CD14-positive monocyte (primary cell): ENCODE results near the gene LHX3. TPM values are rescaled to one million over a fixed set of nuclear protein-coding genes. Genes with fewer than 3 reads are reported as not detected.

ENCODE experiments used
- DNase-seq, 3 donors: peaks; one replicate each; pipeline ENCODE4 v3.0.0-alpha.2; 2011 to 2022
- H2AFZ ChIP-seq: 2 replicates; pipeline ENCODE4 v1.6.0; 2012; ENCODE audit warnings: mild to moderate bottlenecking, low read depth, low read length, inconsistent platforms; ENCODE audit not compliant: insufficient read depth, poor library complexity, severe bottlenecking
- H3K27ac ChIP-seq, 2 donors: 1 replicate in 1 of 2; 2 replicates in 1 of 2; pipeline ENCODE4 v1.5.1; 2012 to 2013; ENCODE audit warnings: low read length in 2 of 2, control low read depth in 1 of 2, inconsistent platforms in 1 of 2, low read depth in 1 of 2, mild to moderate bottlenecking in 1 of 2
- H3K27me3 ChIP-seq, 2 donors: one replicate each; pipeline versions ENCODE4 v1.6.0 to v1.6.1; 2011 to 2013; ENCODE audit warnings: low read length in 2 of 2; ENCODE audit not compliant: control insufficient read depth in 2 of 2, insufficient read depth in 2 of 2
- H3K36me3 ChIP-seq, 2 donors: replicated peaks in 1 of 2; 1 replicate in 1 of 2; 2 replicates in 1 of 2; pipeline versions ENCODE4 v1.5.1 to v1.6.1; 2012 to 2013; ENCODE audit warnings: low read length in 2 of 2, control low read depth in 1 of 2, inconsistent platforms in 1 of 2, mild to moderate bottlenecking in 1 of 2; ENCODE audit not compliant: insufficient read depth in 2 of 2, control insufficient read depth in 1 of 2
- H3K4me1 ChIP-seq, 2 donors: 1 replicate in 1 of 2; 2 replicates in 1 of 2; pipeline versions ENCODE4 v1.5.1 to v1.6.1; 2012 to 2013; ENCODE audit warnings: low read length in 2 of 2, control low read depth in 1 of 2, inconsistent platforms in 1 of 2, mild to moderate bottlenecking in 1 of 2, moderate library complexity in 1 of 2; ENCODE audit not compliant: insufficient read depth in 2 of 2, control insufficient read depth in 1 of 2
- H3K4me2 ChIP-seq: replicated peaks from 2 replicates; pipeline ENCODE3; 2012; ENCODE audit warnings: low read length, moderate library complexity, mild to moderate bottlenecking; ENCODE audit not compliant: poor library complexity, severe bottlenecking; ENCODE audit errors: extremely low read depth
- H3K4me3 ChIP-seq, 3 experiments: fragments of 200-600 bp in 1 of 3; sonication (generic) in 1 of 3; replicated peaks in 1 of 3; 1 replicate in 2 of 3; 2 replicates in 1 of 3; pipeline ENCODE4 v1.5.1; 2011 to 2013; ENCODE audit warnings: low read length in 3 of 3, mild to moderate bottlenecking in 3 of 3, control low read depth in 2 of 3, low read depth in 2 of 3, inconsistent platforms in 1 of 3, moderate library complexity in 1 of 3
- H3K79me2 ChIP-seq: 2 replicates; pipeline ENCODE4 v1.6.0; 2012; ENCODE audit warnings: mild to moderate bottlenecking, control low read depth, inconsistent platforms, low read length, moderate library complexity; ENCODE audit not compliant: insufficient read depth
- H3K9ac ChIP-seq: 2 replicates; pipeline ENCODE4 v1.6.0; 2017; ENCODE audit warnings: low read length, mild to moderate bottlenecking; ENCODE audit not compliant: insufficient read depth, poor library complexity, severe bottlenecking
- H3K9me3 ChIP-seq, 2 donors: replicated peaks in 1 of 2; 1 replicate in 1 of 2; 2 replicates in 1 of 2; pipeline versions ENCODE4 v1.5.1 to v1.6.1; 2012 to 2013; ENCODE audit warnings: low read length in 2 of 2, control low read depth in 1 of 2; ENCODE audit not compliant: control insufficient read depth in 1 of 2, insufficient read depth in 1 of 2
- H4K20me1 ChIP-seq: 2 replicates; pipeline ENCODE4 v1.6.0; 2012; ENCODE audit warnings: mild to moderate bottlenecking, low read length, control low read depth, moderate library complexity; ENCODE audit not compliant: insufficient read depth
- H3K27ac Mint-ChIP-seq, 7 donors: one replicate each; pipeline ENCODE4 v1.8.0; 2020; ENCODE audit warnings: mild to moderate bottlenecking in 7 of 7, mixed read lengths in 7 of 7, moderate library complexity in 6 of 7, inconsistent platforms in 2 of 7
- H3K27me3 Mint-ChIP-seq, 3 donors: one replicate each; pipeline ENCODE4 v1.8.0; 2021 to 2022; ENCODE audit warnings: low read depth in 3 of 3, mild to moderate bottlenecking in 3 of 3, mixed read lengths in 3 of 3, moderate library complexity in 3 of 3, inconsistent platforms in 1 of 3
- H3K36me3 Mint-ChIP-seq, 2 donors: one replicate each; pipeline ENCODE4 v1.8.0; 2020; ENCODE audit warnings: mixed read lengths in 2 of 2, inconsistent platforms in 1 of 2, mild to moderate bottlenecking in 1 of 2
- H3K4me1 Mint-ChIP-seq: one replicate; pipeline ENCODE4 v1.8.0; 2020; ENCODE audit warnings: mild to moderate bottlenecking, mixed read lengths
- H3K4me3 Mint-ChIP-seq, 2 donors: one replicate each; pipeline ENCODE4 v1.8.0; 2020; ENCODE audit warnings: mild to moderate bottlenecking in 2 of 2, mixed read lengths in 2 of 2, moderate library complexity in 1 of 2
- H3K9me3 Mint-ChIP-seq, 7 donors: one replicate each; pipeline ENCODE4 v1.8.0; 2020 to 2022; ENCODE audit warnings: mixed read lengths in 7 of 7, mild to moderate bottlenecking in 6 of 7, moderate library complexity in 6 of 7, inconsistent platforms in 2 of 7
- CTCF ChIP-seq: fragments of 200-600 bp; IDR thresholded peaks from one replicate; pipeline ENCODE4 v1.8.0; 2022; ENCODE audit warnings: antibody characterized with exemption, mild to moderate bottlenecking
- WGBS: methylation state at CpG from one replicate; pipeline ENCODE4 v1.1.5; 2013; ENCODE audit warnings: missing lambda C conversion rate; ENCODE audit not compliant: insufficient coverage; 5-methylcytosine and 5-hydroxymethylcytosine counted together
- intact Hi-C, 2 donors: fragments of 100-400 bp; cut with micrococcal nuclease; formaldehyde crosslinking; loops; one replicate each; pipeline versions ENCODE4 v1.15.0 to v1.15.1; 2023
- polyA plus RNA-seq, 3 donors: library from polyadenylated mRNA; depleted of rRNA in 1 of 3; unstranded in 2 of 3; stranded (reverse) in 1 of 3; fragments of 300-500 nt in 2 of 3; fragments of >200 nt in 1 of 3; fragmentation: Illumina TruSeq in 2 of 3; gene quantifications; 1 replicate in 2 of 3; 2 replicates in 1 of 3; pipeline ENCODE4 v1.2.3, GENCODE V29; 2012 to 2021

Gene LHX3
- polyA plus RNA-seq, 3 donors, result not detected

DNA sequence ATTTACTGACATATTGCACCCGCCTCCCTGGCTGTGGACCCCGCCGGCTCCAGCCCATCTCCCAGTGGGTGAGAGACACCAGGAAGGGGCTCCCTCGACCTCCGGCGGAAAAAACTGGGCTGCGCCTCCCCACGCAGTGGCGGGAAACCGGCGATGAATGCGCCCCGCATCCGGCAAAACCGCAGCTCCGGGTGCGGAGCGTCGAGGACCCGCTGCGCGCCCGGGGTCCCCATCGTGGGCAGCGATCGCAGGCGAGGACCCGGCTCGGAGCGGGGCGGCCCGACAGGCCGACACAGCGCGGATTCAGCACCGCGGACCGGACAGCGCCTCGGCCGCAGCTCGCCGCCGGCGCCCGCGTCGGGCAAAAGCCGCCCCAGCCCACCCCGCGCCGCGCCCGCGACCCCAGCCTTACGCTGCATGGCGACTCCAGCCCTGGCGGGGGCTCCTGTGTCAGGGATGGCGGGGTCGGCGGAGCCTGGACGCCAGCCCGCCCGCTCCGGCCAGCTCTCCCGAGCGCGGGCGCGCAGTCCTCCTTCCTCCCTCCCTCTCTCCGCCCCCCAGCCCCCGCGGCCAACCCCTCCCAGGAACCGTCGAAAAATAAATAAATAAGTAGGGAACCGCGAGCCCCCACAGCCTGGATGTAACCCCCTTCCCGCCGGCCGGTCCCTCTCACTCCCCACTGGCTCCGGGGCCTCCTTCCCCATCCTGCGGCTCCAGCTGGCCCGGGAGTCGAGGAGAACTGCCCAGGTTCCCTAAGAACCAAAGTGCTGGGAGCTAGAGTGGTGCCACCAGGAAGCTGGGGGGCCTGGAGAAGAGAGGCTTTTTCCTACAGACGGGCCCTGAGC, 3.1 kb downstream of the LHX3 start:
- no peak overlapping the region for H3K27ac Mint-ChIP-seq
- peaks cover 0 to 8% (median under 1%) of the 10 kb centered on the region in 7 donors for H3K9me3 Mint-ChIP-seq
- peaks cover 0 to 32% of the 10 kb centered on the region in 2 donors for H3K9me3 ChIP-seq

DNA sequence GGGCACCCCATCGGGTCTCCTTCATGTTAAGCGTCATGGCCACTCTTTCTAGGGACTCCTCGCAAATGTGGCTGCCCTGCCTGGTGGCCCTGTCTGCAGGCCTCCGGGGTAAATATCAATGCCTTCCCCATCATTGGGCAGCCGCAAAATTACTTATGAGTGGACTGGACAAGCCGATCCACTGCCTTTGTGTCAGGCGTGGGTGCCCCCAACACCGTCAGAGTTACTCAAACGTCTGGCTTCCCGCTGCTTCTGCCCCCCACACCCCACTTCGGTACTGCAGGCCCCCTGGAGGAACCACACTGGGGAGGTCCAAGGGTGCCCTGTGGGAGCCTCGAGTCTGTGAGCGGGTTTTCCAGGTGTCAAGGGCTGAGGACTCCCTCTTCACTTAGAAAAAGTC, 3.8 kb downstream of the LHX3 start:
- Mint-ChIP-seq H3K27ac (no peak overlapping the region), H3K27me3 (peaks cover 68 to 96% (median 73%) of the 10 kb centered on the region in 3 donors)
- 50% methylated on average over 10 of the region's 13 CpGs for WGBS

More for the DNA sequence above, 3.1 kb downstream of the LHX3 start:
- Histone ChIP-seq H3K79me2 (no peaks in the 10 kb centered on the region), H3K27ac (no peak overlapping the region), H3K4me3 (no peak overlapping the region), H3K36me3 (no peaks in the 10 kb centered on the region), H2AFZ (no peak overlapping the region), H3K4me2 (no peak overlapping the region), H3K4me1 (no peaks in the 10 kb centered on the region), H3K27me3 (peaks cover 40 to 75% of the 10 kb centered on the region in 2 donors), H4K20me1 (no peaks in the 10 kb centered on the region), H3K9ac (no peak overlapping the region)
- Mint-ChIP-seq H3K4me3 (peak overlapping the region in 1 of 2 donors; percentile 74), H3K27me3 (peaks cover 61 to 93% (median 66%) of the 10 kb centered on the region in 3 donors), H3K4me1 (peaks cover 4% of the 10 kb centered on the region), H3K36me3 (peaks cover 0 to 5% of the 10 kb centered on the region in 2 donors)
- TF ChIP-seq CTCF, result no peak
- intact Hi-C loops, result no loop called here
- DNase-seq, result no peak
- 9% methylated on average over 76 of the region's 85 CpGs for WGBS

More for the DNA sequence above, 3.8 kb downstream of the LHX3 start:
- Histone ChIP-seq H3K4me1 (no peaks in the 10 kb centered on the region), H4K20me1 (no peaks in the 10 kb centered on the region), H2AFZ (no peak overlapping the region), H3K4me3 (no peak overlapping the region), H3K9me3 (peaks cover 0 to 38% of the 10 kb centered on the region in 2 donors), H3K9ac (no peak overlapping the region), H3K27ac (no peak overlapping the region), H3K27me3 (peaks cover 47 to 82% of the 10 kb centered on the region in 2 donors), H3K36me3 (no peaks in the 10 kb centered on the region), H3K4me2 (no peak overlapping the region), H3K79me2 (no peaks in the 10 kb centered on the region)
- Mint-ChIP-seq H3K36me3 (peaks cover 0 to 6% of the 10 kb centered on the region in 2 donors), H3K4me3 (peak overlapping the region in 1 of 2 donors; percentile 74), H3K4me1 (no peaks in the 10 kb centered on the region), H3K9me3 (peaks cover 0 to 8% (median 2%) of the 10 kb centered on the region in 7 donors)
- no peak for TF ChIP-seq CTCF
- intact Hi-C loops, result no loop called here
- DNase-seq, result no peak
